Retinal pigment epithelial cell (primary cell): ENCODE results near the gene NFAT5.
"Not testable (repeated sequence)": the region's sequence is repeated elsewhere in the genome, so short reads cannot be mapped to it uniquely, and the experiment has no call there.

ENCODE experiments used
- DNase-seq: peaks from one replicate; pipeline ENCODE4 v3.0.0-alpha.2; 2010; ENCODE audit warnings: low read depth
- H3K4me3 ChIP-seq: 2 replicates; pipeline ENCODE4 v1.5.1; 2011; ENCODE audit warnings: mild to moderate bottlenecking, low read length, control low read depth, moderate library complexity
- CTCF ChIP-seq: conservative IDR thresholded peaks from 2 replicates; pipeline ENCODE4 v1.5.1; 2011; ENCODE audit warnings: low read depth, low read length, control low read depth, inconsistent platforms

NFAT5 gene

DNA sequence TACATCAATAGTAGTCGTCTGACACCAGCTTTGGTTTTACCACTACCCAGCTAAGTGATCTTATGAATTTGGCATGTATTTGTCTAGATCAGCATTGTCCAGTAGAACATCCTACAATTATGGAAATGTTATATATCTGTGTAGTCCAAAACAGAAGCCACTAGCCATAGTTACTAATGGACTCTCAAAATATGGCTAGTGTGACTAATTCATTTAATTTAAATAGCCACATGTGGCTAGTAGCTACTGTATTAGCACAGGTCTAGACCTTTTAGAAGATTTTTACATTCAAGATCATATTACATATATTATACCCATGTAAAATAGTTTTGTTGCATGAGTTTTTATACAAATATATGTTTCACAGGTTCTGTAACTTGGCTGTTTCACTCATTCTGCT is 27.0 kb upstream of the NFAT5 start:
- no peak for TF ChIP-seq CTCF
- H3K4me3 ChIP-seq: no peak overlapping the region
- no peak for DNase-seq

DNA sequence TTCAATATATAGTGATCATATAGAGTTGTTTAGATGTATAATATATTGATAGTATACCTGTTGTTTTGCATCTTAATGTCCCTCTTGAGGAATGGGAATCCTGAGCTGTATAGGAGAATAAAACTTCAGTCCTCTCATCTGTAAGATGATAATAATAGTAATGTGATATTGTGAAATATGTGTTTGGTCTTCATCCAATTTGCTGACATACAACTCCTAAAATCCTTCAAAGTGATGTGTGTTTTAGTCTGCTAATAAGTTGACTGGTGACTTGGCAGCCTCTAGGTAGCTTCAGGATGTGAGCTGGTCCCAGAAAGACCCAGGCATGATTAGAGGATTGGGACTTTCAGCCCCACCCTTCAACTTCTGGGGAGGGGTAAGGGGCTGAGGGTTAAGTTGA is 22.8 kb upstream of the NFAT5 start:
- no peak for TF ChIP-seq CTCF
- H3K4me3 ChIP-seq: no peak overlapping the region
- peak; percentile 59 for DNase-seq

GRCh38 chr16:69544088-69544487 is 21.7 kb upstream of the NFAT5 start:
- H3K4me3 ChIP-seq: no peak overlapping the region
- no peak for TF ChIP-seq CTCF
- DNase-seq: no peak

- H3K4me3 ChIP-seq, DNase-seq: not testable (repeated sequence)
Measured at GRCh38 chr16:69546663-69547062, 19.1 kb upstream of the NFAT5 start.

DNA sequence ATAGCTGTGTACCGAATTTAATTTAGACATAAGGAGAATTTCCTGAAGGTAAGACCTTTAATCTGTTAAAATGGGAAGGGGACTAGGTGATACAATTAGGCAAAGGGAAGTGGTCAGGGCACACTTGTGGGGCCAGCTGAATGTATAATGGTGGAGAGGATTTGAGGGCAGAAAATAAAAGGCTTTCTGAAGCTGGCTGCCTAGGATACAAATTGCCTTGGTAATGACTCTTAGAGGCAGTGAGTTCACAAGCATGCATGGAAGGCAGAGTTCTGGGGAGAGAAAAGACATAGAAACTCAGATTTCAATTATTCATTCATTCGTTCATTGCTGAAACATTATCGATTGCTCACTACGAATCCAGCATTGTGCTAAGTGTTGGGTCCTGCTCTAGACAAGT is 12.4 kb upstream of the NFAT5 start:
- DNase-seq: no peak
- no peak overlapping the region for H3K4me3 ChIP-seq
- TF ChIP-seq CTCF: no peak

- TF ChIP-seq CTCF: no peak
- no peak overlapping the region for H3K4me3 ChIP-seq
- DNase-seq: no peak
Measured at GRCh38 chr16:69554495-69554894, 11.3 kb upstream of the NFAT5 start.

GRCh38 chr16:69555437-69555836 is 10.3 kb upstream of the NFAT5 start:
- DNase-seq: no peak
- TF ChIP-seq CTCF: no peak
- H3K4me3 ChIP-seq: no peak overlapping the region

DNA sequence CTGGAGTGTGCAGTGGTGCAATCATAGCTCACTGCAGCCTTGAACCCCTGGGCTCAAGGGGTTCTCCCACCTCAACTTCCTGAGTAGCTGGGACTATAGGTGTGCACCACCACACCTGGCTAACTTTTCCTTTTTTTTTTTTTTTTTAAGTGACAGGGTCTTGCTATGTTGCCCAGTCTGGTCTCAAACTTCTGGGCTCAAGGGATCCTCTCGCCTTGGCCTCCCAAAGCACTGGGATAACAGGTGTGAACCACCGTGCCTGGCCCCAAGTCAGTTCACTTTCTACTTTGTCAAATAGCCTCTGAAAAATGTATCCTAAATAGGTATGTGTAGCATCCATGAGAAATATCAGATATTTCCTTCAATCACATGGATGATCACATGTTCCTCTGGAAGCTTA is 9.9 kb upstream of the NFAT5 start:
- H3K4me3 ChIP-seq: no peak overlapping the region
- DNase-seq: no peak
- no peak for TF ChIP-seq CTCF
